WERI-Rb-1 (cell line): ENCODE results near the gene FOXS1.

ENCODE experiments used
- DNase-seq: peaks from one replicate; pipeline ENCODE4 v3.0.0-alpha.2; 2020
- H3K27ac ChIP-seq: fragments of 250-450 bp; sonication (Bioruptor Pico); 2 replicates; pipeline ENCODE4 v1.5.1; 2020; ENCODE audit warnings: mild to moderate bottlenecking, moderate library complexity
- H3K27me3 ChIP-seq: fragments of 250-450 bp; sonication (Bioruptor Pico); 2 replicates; pipeline ENCODE4 v1.5.1; 2021; ENCODE audit warnings: mild to moderate bottlenecking, low read depth, moderate library complexity; ENCODE audit not compliant: insufficient read depth, severe bottlenecking
- H3K36me3 ChIP-seq: fragments of 250-450 bp; sonication (Bioruptor Pico); 2 replicates; pipeline ENCODE4 v1.5.1; 2020; ENCODE audit warnings: mild to moderate bottlenecking, moderate library complexity
- H3K4me3 ChIP-seq: 2 replicates; pipeline ENCODE4 v1.5.1; 2011; ENCODE audit warnings: low read depth, mild to moderate bottlenecking, control low read depth, low read length
- H3K9me3 ChIP-seq: fragments of 250-450 bp; sonication (Bioruptor Pico); 2 replicates; pipeline ENCODE4 v1.5.1; 2021; ENCODE audit warnings: mild to moderate bottlenecking, moderate library complexity; ENCODE audit not compliant: severe bottlenecking
- CTCF ChIP-seq: IDR thresholded peaks from 2 replicates; pipeline ENCODE4 v1.5.1; 2011; ENCODE audit warnings: low read depth, mild to moderate bottlenecking, control low read depth, inconsistent platforms, low read length

The FOXS1 gene

GRCh38 chr20:31877684-31878083 is 32.3 kb upstream of the FOXS1 start:
- no peak for TF ChIP-seq CTCF
- Histone ChIP-seq H3K36me3 (peaks cover 2% of the 10 kb centered on the region; the same call in 1 of the 2 replicates), H3K9me3 (no peaks in the 10 kb centered on the region), H3K4me3 (no peak overlapping the region), H3K27ac (no peak overlapping the region), H3K27me3 (no peaks in the 10 kb centered on the region)
- DNase-seq = no peak

GRCh38 chr20:31875671-31876070 is 30.3 kb upstream of the FOXS1 start:
- no peaks in the 10 kb centered on the region for H3K27me3 ChIP-seq
- TF ChIP-seq CTCF = no peak
- H3K36me3 ChIP-seq = peaks cover 2% of the 10 kb centered on the region; the same call in 1 of the 2 replicates
- H3K4me3 ChIP-seq = no peak overlapping the region
- no peak for DNase-seq
- H3K27ac ChIP-seq = no peak overlapping the region
- no peaks in the 10 kb centered on the region for H3K9me3 ChIP-seq

- Histone ChIP-seq H3K4me3 (no peak overlapping the region), H3K36me3 (no peaks in the 10 kb centered on the region; the same call in 1 of the 2 replicates), H3K27ac (no peak overlapping the region), H3K27me3 (no peaks in the 10 kb centered on the region), H3K9me3 (no peaks in the 10 kb centered on the region)
- DNase-seq = no peak
- TF ChIP-seq CTCF = no peak
Observed at GRCh38 chr20:31872406-31872805, 27.0 kb upstream of the FOXS1 start.

- H3K4me3 ChIP-seq = no peak overlapping the region
- TF ChIP-seq CTCF = no peak
- H3K27me3 ChIP-seq = no peaks in the 10 kb centered on the region
- DNase-seq = no peak
- no peak overlapping the region for H3K27ac ChIP-seq
- H3K9me3 ChIP-seq = no peaks in the 10 kb centered on the region
- peaks cover 3% of the 10 kb centered on the region; the same call in 1 of the 2 replicates for H3K36me3 ChIP-seq
Observed at GRCh38 chr20:31871618-31871954, 26.2 kb upstream of the FOXS1 start.

GRCh38 chr20:31870726-31871617 is 25.6 kb upstream of the FOXS1 start:
- H3K9me3 ChIP-seq = no peaks in the 10 kb centered on the region
- peak overlapping the region; percentile 73 for H3K4me3 ChIP-seq
- no peak for DNase-seq
- no peak for TF ChIP-seq CTCF
- no peaks in the 10 kb centered on the region for H3K27me3 ChIP-seq
- H3K27ac ChIP-seq = peak overlapping the region; percentile 72
- peaks cover 6% of the 10 kb centered on the region; the same call in 1 of the 2 replicates for H3K36me3 ChIP-seq
